GM18861 (cell line): ENCODE results near the gene ZNF732.
"Not testable (repeated sequence)": the region's sequence is repeated elsewhere in the genome, so short reads cannot be mapped to it uniquely, and the experiment has no call there.

ENCODE experiments used
- ATAC-seq: cut with Tn5 transposase; IDR thresholded peaks from one replicate; pipeline ENCODE4 v1.9.1; 2021; ENCODE audit not compliant: unreplicated experiment

Gene ZNF732

GRCh38 chr4:304969-305680 lies at the start of gene ZNF732:
TSS of gene ZNF732 (minus strand) at chr4:305474. CDS start at chr4:305310, 164 bp downstream.
- no peak for ATAC-seq

GRCh38 chr4:340011-340410 lies 34.7 kb upstream of the ZNF732 start:
- ATAC-seq, result no peak

- ATAC-seq, result no peak
Measured at GRCh38 chr4:338759-339097, 33.5 kb upstream of the ZNF732 start.

GRCh38 chr4:337932-338758 lies 32.9 kb upstream of the ZNF732 start:
- peak; percentile 19 for ATAC-seq

- ATAC-seq, result peak; percentile 93
Measured at GRCh38 chr4:337143-337931, 32.1 kb upstream of the ZNF732 start, which contains the start of gene ZNF141. TSS of gene ZNF141 (plus strand) at chr4:337814. CDS start at chr4:337984, 170 bp downstream.

DNA sequence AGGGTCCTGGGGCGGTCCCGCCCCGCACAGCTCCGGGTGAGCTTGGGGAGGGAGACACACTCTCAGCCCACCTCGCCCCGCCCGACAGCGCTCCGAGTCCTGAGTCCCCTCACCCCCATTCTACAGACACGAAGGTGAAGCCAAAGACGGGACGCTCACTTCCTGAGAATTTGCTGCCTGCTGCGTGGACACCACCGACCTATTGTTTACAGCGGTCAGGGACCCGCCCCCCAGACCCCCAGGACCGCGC lies 31.5 kb upstream of the ZNF732 start:
- ATAC-seq, result peak; percentile 11

GRCh38 chr4:336099-336892 lies 31.0 kb upstream of the ZNF732 start:
- ATAC-seq, result no peak

- ATAC-seq, result no peak
Measured at GRCh38 chr4:335515-335914, 30.2 kb upstream of the ZNF732 start.

DNA sequence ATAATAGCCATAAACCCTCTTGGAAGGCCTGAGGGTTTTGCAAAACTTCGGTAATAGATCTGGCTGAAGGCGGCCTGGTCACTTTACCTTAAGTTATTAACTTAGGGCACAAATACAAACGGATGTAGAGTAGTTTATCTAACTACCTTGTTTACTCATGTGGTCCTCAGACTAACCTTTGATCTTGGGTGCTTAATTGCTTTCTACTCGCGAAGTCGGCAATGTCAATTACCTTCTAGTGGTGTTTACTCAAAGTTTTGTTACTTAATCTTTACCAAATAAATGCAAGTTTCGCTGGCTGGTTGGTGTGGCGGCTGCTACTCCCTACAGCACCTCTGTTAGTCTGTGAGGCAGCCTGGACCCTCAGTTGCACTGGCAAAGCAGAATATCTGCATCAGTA lies 23.5 kb upstream of the ZNF732 start:
- no peak for ATAC-seq

DNA sequence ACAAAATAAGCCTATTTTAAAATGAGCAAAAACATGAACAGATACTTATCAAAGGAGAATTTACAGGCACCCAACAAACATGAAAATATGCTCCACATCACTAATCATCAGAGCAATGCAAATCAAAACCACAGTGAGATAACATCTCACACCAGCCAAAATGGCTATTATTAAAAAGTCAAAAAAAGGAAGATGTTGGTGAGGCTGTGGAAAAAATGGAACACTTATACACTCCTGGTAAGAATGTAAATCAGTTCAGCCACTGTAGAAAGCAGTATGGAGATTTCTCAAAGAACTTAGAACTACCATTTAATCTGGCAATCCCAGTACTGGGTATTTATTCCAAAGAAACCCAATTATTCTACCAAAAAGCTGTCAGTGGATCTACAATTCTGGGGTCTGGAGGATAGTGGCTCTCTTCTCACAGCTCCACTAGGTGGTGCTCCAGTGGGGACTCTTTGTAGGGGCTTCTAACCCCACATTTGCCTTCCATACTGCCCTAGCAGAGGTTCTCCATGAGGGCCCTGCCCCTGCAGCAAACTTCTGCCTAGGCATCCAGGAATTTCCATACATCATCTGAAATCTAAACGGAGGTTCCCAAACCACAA lies 9.1 kb upstream of the ZNF732 start:
- no peak for ATAC-seq

- ATAC-seq, result no peak
Measured at GRCh38 chr4:309807-310206, 4.5 kb upstream of the ZNF732 start.

DNA sequence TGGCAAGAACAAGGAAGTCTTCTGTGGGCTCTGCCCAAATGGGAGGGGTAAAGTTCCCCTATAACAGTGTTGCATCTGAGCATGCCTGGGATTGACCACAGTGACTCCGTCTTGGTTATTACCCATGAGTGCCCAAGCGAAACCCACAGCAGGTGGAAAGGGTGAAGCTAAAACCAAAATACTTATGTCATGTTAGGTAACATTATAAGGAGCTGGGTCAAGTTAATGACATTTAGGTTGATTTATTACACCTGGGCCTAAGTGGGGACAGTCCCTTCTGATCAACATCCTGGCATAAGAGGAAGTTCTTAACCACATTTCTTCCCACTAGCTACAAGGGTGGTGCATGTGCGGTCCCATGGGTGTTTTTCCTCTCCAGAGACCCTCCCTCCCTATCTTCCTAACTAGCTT lies 1.3 kb upstream of the ZNF732 start:
- peak; percentile 80 for ATAC-seq

GRCh38 chr4:304516-304915 lies 758 bp downstream of the ZNF732 start:
- not testable (repeated sequence) for ATAC-seq

DNA sequence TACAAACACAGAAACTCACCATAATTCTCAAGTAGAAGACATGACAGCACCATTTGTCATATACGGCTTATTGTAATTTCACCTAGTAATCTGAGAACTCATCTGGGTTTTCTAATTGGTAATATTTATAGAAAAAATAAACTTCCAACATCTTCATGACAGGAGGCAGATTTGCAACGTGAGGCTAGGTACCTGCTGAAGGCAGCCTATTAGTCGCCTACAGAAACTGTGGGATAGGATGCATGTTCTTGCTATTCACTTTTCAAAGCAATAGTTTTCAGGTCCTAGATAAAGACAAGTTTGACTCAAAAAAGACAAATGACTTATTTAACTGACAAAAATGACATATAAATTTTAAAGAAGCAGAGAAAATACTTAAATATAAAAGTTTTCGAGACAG lies 2.9 kb downstream of the ZNF732 start:
- ATAC-seq, result no peak

- no peak for ATAC-seq
Measured at GRCh38 chr4:294732-295131, 10.5 kb downstream of the ZNF732 start.

GRCh38 chr4:288891-289290 lies 16.4 kb downstream of the ZNF732 start:
- ATAC-seq, result no peak

GRCh38 chr4:273309-274017 lies 31.8 kb downstream of the ZNF732 start:
- no peak for ATAC-seq

DNA sequence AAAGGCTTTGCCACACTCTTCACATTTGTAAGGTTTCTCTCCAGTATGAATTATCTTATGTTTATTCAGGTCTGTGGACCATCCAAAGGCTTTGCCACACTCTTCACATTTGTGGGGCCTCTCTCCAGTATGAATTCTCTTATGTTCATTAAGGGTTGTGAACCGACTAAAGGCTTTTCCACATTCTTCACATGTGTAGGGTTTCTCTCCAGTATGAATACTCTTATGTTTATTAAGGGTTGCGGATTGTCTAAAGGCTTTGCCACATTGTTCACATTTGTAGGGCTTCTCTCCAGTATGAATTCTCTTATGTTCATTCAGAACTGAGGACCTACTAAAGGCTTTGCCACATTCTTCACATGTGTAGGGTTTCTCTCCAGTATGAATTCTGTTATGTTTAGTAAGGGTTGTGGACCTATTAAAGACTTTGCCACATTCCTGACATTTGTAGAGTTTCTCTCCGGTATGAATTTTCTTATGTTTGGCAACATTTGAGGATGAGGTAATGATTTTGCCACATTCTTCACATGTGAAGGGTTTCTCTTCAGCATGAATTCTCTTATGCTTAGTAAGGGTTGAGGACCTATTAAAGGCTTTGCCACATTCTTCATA lies 33.7 kb downstream of the ZNF732 start:
- no peak for ATAC-seq

DNA sequence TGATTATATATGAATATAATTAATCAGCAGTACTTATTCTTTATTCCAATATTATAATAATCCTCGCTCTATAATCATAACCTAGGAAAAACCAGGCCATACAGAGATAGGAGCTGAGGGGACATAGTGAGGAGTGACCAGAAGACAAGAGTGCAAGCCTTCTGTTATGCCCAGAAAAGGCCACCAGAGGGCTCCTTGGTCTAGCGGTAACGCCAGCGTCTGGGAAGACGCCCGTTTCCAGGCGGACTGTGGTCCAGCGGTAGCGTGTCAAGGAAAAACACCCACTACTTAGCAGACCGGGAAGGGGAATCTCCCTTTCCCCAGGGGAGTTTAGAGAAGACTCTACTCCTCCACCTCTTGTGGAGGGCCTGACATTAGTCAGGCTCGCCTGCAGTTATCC lies 46.0 kb downstream of the ZNF732 start:
- ATAC-seq, result not testable (repeated sequence)

- ATAC-seq, result no peak
Measured at GRCh38 chr4:256492-256891, 48.8 kb downstream of the ZNF732 start.
